DND-41 (cell line): ENCODE measurements around the gene TTC33.

Source experiments
- ATAC-seq: fragments of 200-7000 bp; cut with Tn5 transposase; 3 replicates; pipeline ENCODE4 v1.9.1; 2021; ENCODE audit warnings: low read depth; ENCODE audit not compliant: insufficient read depth
- DNase-seq: peaks from one replicate; pipeline ENCODE4 v3.0.0-alpha.2; 2020
- H2AFZ ChIP-seq: 2 replicates; pipeline ENCODE4 v1.6.0; 2012; ENCODE audit warnings: low read depth, low read length
- H3K27ac ChIP-seq: 2 replicates; pipeline ENCODE4 v1.5.1; 2012; ENCODE audit warnings: low read length, inconsistent platforms
- H3K27me3 ChIP-seq: fragments of 200-600 bp; sonication (generic); 2 replicates; pipeline ENCODE4 v1.6.0; 2012; ENCODE audit warnings: low read length, mild to moderate bottlenecking, inconsistent platforms; ENCODE audit not compliant: insufficient read depth, poor library complexity
- H3K36me3 ChIP-seq: 2 replicates; pipeline ENCODE4 v1.5.1; 2012; ENCODE audit warnings: low read length, inconsistent platforms; ENCODE audit not compliant: insufficient read depth
- H3K4me1 ChIP-seq: 2 replicates; pipeline ENCODE4 v1.5.1; 2012; ENCODE audit warnings: mild to moderate bottlenecking, low read length; ENCODE audit not compliant: insufficient read depth
- H3K4me2 ChIP-seq: 2 replicates; pipeline ENCODE4 v1.6.0; 2012; ENCODE audit warnings: mild to moderate bottlenecking, moderate library complexity, low read length, inconsistent platforms; ENCODE audit not compliant: insufficient read depth
- H3K4me3 ChIP-seq, 2 experiments: fragments of 200-600 bp in 1 of 2; shearing (Covaris generic) in 1 of 2; 2 replicates each; pipeline ENCODE4 v1.5.1; 2012 to 2016; ENCODE audit warnings: inconsistent platforms in 2 of 2, low read length in 2 of 2, mild to moderate bottlenecking in 2 of 2, low read depth in 1 of 2, moderate library complexity in 1 of 2
- H3K79me2 ChIP-seq: 2 replicates; pipeline ENCODE4 v1.6.0; 2012; ENCODE audit warnings: low read length, inconsistent platforms; ENCODE audit not compliant: insufficient read depth
- H3K9ac ChIP-seq: 2 replicates; pipeline ENCODE4 v1.6.0; 2012; ENCODE audit warnings: low read depth, mild to moderate bottlenecking, inconsistent platforms, low read length, moderate library complexity
- H3K9me3 ChIP-seq: 2 replicates; pipeline ENCODE4 v1.5.1; 2012; ENCODE audit warnings: low read length, moderate library complexity, mild to moderate bottlenecking, inconsistent platforms; ENCODE audit not compliant: insufficient read depth, severe bottlenecking
- H4K20me1 ChIP-seq: 2 replicates; pipeline ENCODE4 v1.6.0; 2012; ENCODE audit warnings: low read length; ENCODE audit not compliant: insufficient read depth
- EZH2 ChIP-seq: IDR thresholded peaks from 3 replicates; pipeline ENCODE4 v1.6.1; 2012; ENCODE audit warnings: borderline replicate concordance, low read depth, mild to moderate bottlenecking, moderate library complexity, low read length, inconsistent platforms; ENCODE audit not compliant: severe bottlenecking
- TF ChIP-seq, protein P1 (sequence below): IDR thresholded peaks from 2 replicates; pipeline ENCODE4 v1.5.1; 2012; ENCODE audit warnings: borderline replicate concordance, low read length, moderate library complexity, mild to moderate bottlenecking; ENCODE audit not compliant: poor library complexity, severe bottlenecking; ENCODE audit errors: extremely low read depth

TTC33 gene

DNA sequence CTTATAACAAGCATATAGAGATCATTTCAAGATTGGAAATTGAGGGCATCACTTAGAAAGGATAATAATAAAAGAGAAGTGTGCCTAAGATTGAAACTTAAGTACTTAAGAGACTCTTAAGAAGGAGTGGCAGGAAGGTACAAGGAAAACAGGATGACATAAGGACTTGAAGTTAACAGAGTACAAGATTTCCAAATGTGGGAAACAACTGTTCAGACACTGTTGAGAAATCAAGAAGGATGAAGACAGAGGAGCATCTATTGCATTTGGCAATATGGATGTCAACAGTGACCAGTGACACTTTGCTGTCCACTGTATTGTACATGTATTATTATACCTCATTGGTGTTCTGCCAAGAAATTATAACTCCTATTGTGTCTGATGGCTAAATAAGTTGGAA lies 233.8 kb downstream of the TTC33 start:
- Histone ChIP-seq H3K79me2 (no peaks in the 10 kb centered on the region), H3K36me3 (no peaks in the 10 kb centered on the region), H3K9ac (no peak overlapping the region), H3K4me2 (no peak overlapping the region), H3K4me3 (no peak overlapping the region), H3K9me3 (no peaks in the 10 kb centered on the region), H3K27me3 (no peaks in the 10 kb centered on the region), H3K27ac (no peak overlapping the region), H4K20me1 (no peaks in the 10 kb centered on the region), H2AFZ (no peak overlapping the region), H3K4me1 (no peaks in the 10 kb centered on the region)
- TF ChIP-seq, protein P1, sequence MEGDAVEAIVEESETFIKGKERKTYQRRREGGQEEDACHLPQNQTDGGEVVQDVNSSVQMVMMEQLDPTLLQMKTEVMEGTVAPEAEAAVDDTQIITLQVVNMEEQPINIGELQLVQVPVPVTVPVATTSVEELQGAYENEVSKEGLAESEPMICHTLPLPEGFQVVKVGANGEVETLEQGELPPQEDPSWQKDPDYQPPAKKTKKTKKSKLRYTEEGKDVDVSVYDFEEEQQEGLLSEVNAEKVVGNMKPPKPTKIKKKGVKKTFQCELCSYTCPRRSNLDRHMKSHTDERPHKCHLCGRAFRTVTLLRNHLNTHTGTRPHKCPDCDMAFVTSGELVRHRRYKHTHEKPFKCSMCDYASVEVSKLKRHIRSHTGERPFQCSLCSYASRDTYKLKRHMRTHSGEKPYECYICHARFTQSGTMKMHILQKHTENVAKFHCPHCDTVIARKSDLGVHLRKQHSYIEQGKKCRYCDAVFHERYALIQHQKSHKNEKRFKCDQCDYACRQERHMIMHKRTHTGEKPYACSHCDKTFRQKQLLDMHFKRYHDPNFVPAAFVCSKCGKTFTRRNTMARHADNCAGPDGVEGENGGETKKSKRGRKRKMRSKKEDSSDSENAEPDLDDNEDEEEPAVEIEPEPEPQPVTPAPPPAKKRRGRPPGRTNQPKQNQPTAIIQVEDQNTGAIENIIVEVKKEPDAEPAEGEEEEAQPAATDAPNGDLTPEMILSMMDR, result no peak
- TF ChIP-seq EZH2, result no peak
- DNase-seq, result no peak
- no peak for ATAC-seq

DNA sequence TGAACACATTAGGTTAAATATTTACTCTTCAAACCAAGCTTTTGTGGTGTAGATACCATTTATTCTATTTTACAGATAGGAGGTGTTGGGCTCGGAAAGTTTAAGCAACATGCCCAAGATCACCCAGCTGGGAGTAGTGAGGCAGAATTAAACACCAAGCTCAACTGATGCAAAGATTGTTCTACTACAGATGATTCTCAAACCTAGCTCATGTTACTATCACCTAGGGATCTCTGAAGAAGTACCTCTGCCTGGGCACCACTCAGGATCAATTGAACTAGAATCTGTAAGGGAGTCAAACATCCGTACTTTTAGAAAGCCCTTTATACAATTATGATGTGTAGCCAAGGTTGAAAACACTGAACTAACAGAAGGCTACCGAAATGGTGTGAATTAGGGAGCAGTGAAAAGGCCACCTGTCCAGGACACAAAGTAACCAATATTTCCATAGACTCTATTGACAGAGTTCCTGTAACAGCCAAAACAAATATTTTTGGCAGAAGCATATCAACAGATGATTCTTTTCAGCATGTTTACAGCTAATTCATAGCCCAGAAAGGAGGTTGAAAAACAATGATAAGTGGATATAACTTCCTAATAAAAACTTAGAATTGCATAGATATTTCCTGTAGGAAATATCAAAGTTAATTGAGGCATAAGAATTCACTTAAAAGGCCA lies 234.5 kb downstream of the TTC33 start:
- Histone ChIP-seq H3K9me3 (no peaks in the 10 kb centered on the region), H3K4me2 (no peak overlapping the region), H3K4me1 (no peaks in the 10 kb centered on the region), H3K27me3 (no peaks in the 10 kb centered on the region), H2AFZ (no peak overlapping the region), H4K20me1 (no peaks in the 10 kb centered on the region), H3K79me2 (no peaks in the 10 kb centered on the region), H3K27ac (no peak overlapping the region), H3K9ac (no peak overlapping the region), H3K36me3 (no peaks in the 10 kb centered on the region), H3K4me3 (no peak overlapping the region)
- ATAC-seq (no peak), DNase-seq (no peak)
- TF ChIP-seq, protein P1, result no peak
- no peak for TF ChIP-seq EZH2

DNA sequence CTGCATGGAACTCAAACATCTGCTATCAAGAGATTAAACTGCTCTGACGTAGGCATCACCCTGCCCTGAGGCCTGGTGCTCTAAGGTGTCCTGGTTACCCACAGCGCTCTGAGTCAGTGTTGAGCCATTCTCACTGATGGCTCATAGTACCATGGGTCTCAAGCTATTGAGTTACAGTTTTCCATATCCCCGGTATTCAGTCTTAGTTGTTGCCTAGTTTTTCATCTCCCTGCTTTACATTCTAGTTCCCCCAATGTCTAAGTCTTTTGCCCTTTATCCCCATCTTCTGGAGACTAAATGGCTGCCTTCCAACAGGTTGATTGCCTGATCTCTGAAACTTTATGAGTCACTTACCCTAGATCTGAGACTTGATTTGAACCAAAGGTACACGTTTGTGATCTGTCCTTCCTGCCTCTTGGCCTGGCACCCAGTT lies 237.3 kb downstream of the TTC33 start:
- H4K20me1 ChIP-seq, result no peaks in the 10 kb centered on the region

More for the DNA sequence above, 237.3 kb downstream of the TTC33 start:
- ATAC-seq (peak; percentile 27; the same call in 1 of the 3 replicates), DNase-seq (no peak)
- Histone ChIP-seq H2AFZ (no peak overlapping the region), H3K27ac (no peak overlapping the region), H3K4me1 (no peaks in the 10 kb centered on the region), H3K27me3 (no peaks in the 10 kb centered on the region), H3K4me3 (no peak overlapping the region), H3K9ac (no peak overlapping the region), H3K4me2 (no peak overlapping the region), H3K36me3 (no peaks in the 10 kb centered on the region), H3K9me3 (no peaks in the 10 kb centered on the region), H3K79me2 (no peaks in the 10 kb centered on the region)
- TF ChIP-seq, protein P1, result no peak
- no peak for TF ChIP-seq EZH2
